Type B pancreatic cell (in vitro differentiated cells): ENCODE data around the gene NACC1. TPM values are rescaled to one million over a fixed set of nuclear protein-coding genes. Genes with fewer than 3 reads are reported as not detected.

Experiments used
- DNase-seq: peaks from one replicate; pipeline ENCODE4 v3.0.0; 2021; ENCODE audit warnings: mixed read lengths; ENCODE audit not compliant: unreplicated experiment; ENCODE audit errors: extremely low spot score
- H3K27ac Mint-ChIP-seq: 2 replicates; pipeline ENCODE4 v1.8.0; 2021; ENCODE audit warnings: mild to moderate bottlenecking, mixed read lengths
- H3K27me3 Mint-ChIP-seq: 2 replicates; pipeline ENCODE4 v1.8.0; 2021; ENCODE audit warnings: mixed read lengths
- H3K36me3 Mint-ChIP-seq: 2 replicates; pipeline ENCODE4 v1.8.0; 2021; ENCODE audit warnings: mixed read lengths
- H3K4me1 Mint-ChIP-seq: one replicate; pipeline ENCODE4 v1.8.0; 2021; ENCODE audit warnings: mixed read lengths; ENCODE audit not compliant: unreplicated experiment
- H3K4me3 Mint-ChIP-seq: 2 replicates; pipeline ENCODE4 v1.8.0; 2021; ENCODE audit warnings: mild to moderate bottlenecking, mixed read lengths
- H3K9me3 Mint-ChIP-seq: 2 replicates; pipeline ENCODE4 v1.8.0; 2021; ENCODE audit warnings: mixed read lengths
- CTCF ChIP-seq: fragments of 200-600 bp; sonication (generic); conservative IDR thresholded peaks from 2 replicates; pipeline ENCODE4 v1.5.0; 2021; ENCODE audit warnings: antibody characterized with exemption, mild to moderate bottlenecking
- total RNA-seq: library from RNA; stranded (reverse); gene quantifications from 2 replicates; pipeline ENCODE4 v1.2.1, GENCODE V29; 2021; ENCODE audit warnings: low replicate concordance

The NACC1 gene
- total RNA-seq, 1 donor from 2014 or later, result 66.8 TPM

- H3K4me1 Mint-ChIP-seq, result peaks cover 33% of the 10 kb centered on the region
- H3K27ac Mint-ChIP-seq, result peak overlapping the region; percentile 92
Measured at GRCh38 chr19:13117176-13117771, 790 bp upstream of the NACC1 start.

GRCh38 chr19:13118424-13119193, 545 bp downstream of the NACC1 start:
- Mint-ChIP-seq H3K27me3 (no peaks in the 10 kb centered on the region), H3K4me1 (peaks cover 39% of the 10 kb centered on the region), H3K36me3 (no peaks in the 10 kb centered on the region), H3K9me3 (no peaks in the 10 kb centered on the region), H3K4me3 (peak overlapping the region; percentile 87), H3K27ac (peak overlapping the region; percentile 86)
- no peak for DNase-seq
- no peak for TF ChIP-seq CTCF

More at GRCh38 chr19:13117176-13117771, 790 bp upstream of the NACC1 start:
- Mint-ChIP-seq H3K36me3 (no peaks in the 10 kb centered on the region), H3K4me3 (peak overlapping the region; percentile 98), H3K9me3 (no peaks in the 10 kb centered on the region), H3K27me3 (no peaks in the 10 kb centered on the region)
- no peak for DNase-seq
- no peak for TF ChIP-seq CTCF

GRCh38 chr19:13119627-13120026, 1.6 kb downstream of the NACC1 start:
- no peak for TF ChIP-seq CTCF
- Mint-ChIP-seq H3K27me3 (no peaks in the 10 kb centered on the region), H3K9me3 (no peaks in the 10 kb centered on the region), H3K36me3 (no peaks in the 10 kb centered on the region), H3K4me3 (peak overlapping the region; percentile 87), H3K4me1 (peaks cover 39% of the 10 kb centered on the region), H3K27ac (peak overlapping the region; percentile 86)
- DNase-seq, result no peak

- Mint-ChIP-seq H3K4me3 (peak overlapping the region; percentile 87), H3K36me3 (no peaks in the 10 kb centered on the region), H3K9me3 (no peaks in the 10 kb centered on the region), H3K4me1 (peaks cover 39% of the 10 kb centered on the region), H3K27me3 (no peaks in the 10 kb centered on the region), H3K27ac (no peak overlapping the region)
- no peak for TF ChIP-seq CTCF
- DNase-seq, result no peak
Measured at GRCh38 chr19:13120031-13120430, 2.0 kb downstream of the NACC1 start.

- no peak for TF ChIP-seq CTCF
- Mint-ChIP-seq H3K36me3 (no peaks in the 10 kb centered on the region), H3K27me3 (no peaks in the 10 kb centered on the region), H3K9me3 (no peaks in the 10 kb centered on the region), H3K27ac (no peak overlapping the region), H3K4me1 (peaks cover 35% of the 10 kb centered on the region), H3K4me3 (peak overlapping the region; percentile 79)
- no peak for DNase-seq
Measured at GRCh38 chr19:13120817-13121216, 2.8 kb downstream of the NACC1 start.
